Coronary artery (tissue), 2 donors: ENCODE results near the gene DHRS12.
A peak's percentile ranks its signal among the peaks of the same experiment; 100 is the strongest.

Experiments
- DNase-seq: peaks from one replicate; pipeline ENCODE4 v3.0.0-alpha.2; 2017; ENCODE audit warnings: low spot score
- H3K27ac ChIP-seq, 2 donors: fragments of 200-600 bp; sonication (generic); one replicate each; pipeline ENCODE4 v1.5.1; 2016 to 2019
- H3K4me3 ChIP-seq: fragments of 200-600 bp; sonication (generic); 2 replicates; pipeline ENCODE4 v1.5.1; 2016; ENCODE audit warnings: mild to moderate bottlenecking, moderate library complexity
- CTCF ChIP-seq: fragments of 200-600 bp; sonication (generic); IDR thresholded peaks from one replicate; pipeline ENCODE4 v1.5.1; 2019; ENCODE audit warnings: antibody characterized with exemption

The DHRS12 gene

DNA sequence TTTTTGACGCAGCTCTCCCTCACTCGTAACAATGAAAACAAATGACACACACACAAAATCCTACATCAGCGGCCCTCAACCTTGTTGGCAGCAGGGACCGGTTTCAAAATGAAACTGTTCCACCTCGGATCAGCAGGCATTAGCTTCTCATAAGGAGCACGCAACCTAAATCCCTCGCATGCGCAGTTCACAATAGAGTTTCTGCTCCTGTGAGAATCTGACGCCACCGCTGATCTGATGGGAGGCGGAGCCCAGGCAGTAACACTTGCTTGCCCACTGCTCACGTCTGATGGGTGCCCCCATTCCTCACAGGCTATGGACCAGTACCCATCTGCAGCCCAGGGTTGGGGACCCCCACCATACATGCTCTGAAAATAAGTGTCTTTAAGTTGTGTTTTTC lies 43.4 kb downstream of the DHRS12 start:
- Histone ChIP-seq H3K4me3 (no peak overlapping the region), H3K27ac (no peak overlapping the region)
- TF ChIP-seq CTCF: no peak
- no peak for DNase-seq

DNA sequence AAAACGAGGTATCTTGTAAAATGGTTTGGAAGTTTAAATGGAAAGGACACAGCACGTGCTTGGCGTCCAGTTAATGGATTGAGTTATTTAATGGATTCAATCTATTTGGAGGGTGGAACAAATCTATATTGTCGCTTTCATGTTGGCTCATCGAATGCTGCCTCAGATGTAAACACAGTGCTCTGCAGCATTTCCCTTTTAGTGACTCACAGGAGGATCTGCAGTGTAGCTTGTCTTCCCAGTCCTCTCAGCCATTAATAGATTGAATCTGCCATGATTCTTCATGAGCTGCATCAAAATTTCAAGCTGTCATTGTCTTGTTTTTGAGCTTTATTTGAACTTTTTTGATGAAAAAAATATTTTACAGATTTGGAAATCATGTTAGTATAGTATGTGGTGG lies 44.7 kb downstream of the DHRS12 start:
- Histone ChIP-seq H3K27ac (no peak overlapping the region), H3K4me3 (no peak overlapping the region)
- no peak for TF ChIP-seq CTCF
- no peak for DNase-seq

DNA sequence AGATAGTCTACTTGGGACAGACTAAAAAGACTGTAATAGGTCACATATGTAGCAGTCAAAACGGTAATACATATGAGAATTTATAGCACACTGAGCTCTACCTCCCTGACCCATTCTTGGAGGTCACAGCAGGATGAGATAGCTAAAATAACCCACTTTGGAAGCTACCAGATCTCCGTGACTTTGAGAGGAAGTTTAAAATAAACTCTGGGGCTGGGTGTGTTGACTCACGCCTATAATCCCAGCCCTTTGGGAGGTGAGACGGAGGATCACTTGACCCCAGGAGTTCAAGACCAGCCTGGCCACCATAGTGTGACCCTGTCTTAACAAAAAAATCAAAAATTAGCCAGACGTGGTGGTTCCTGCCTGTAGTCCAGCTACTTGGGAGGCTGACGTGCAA lies 45.3 kb downstream of the DHRS12 start:
- no peak for DNase-seq
- Histone ChIP-seq H3K27ac (no peak overlapping the region), H3K4me3 (no peak overlapping the region)
- TF ChIP-seq CTCF: no peak

DNA sequence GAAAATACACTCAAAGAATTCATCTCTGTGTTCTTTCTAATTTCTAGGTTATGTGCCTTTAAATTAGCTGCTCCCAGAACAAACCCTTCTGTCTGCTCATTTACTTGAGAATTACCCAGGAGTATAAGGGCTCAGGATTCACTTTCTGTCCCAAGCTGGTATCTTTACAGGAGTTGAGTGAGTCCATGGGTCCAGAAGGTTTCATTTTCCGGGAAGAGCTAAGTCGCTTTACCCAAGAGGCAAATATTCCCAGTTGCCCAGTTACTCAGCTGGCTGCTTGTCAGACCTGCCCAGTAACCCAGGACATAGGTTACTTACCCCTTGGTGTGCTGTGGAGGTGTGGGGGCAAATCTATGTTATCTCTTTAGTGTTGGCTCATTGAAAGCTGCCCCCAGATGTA lies 47.3 kb downstream of the DHRS12 start:
- TF ChIP-seq CTCF: no peak
- no peak for DNase-seq
- H3K4me3 ChIP-seq: no peak overlapping the region
- no peak overlapping the region for H3K27ac ChIP-seq

DNA sequence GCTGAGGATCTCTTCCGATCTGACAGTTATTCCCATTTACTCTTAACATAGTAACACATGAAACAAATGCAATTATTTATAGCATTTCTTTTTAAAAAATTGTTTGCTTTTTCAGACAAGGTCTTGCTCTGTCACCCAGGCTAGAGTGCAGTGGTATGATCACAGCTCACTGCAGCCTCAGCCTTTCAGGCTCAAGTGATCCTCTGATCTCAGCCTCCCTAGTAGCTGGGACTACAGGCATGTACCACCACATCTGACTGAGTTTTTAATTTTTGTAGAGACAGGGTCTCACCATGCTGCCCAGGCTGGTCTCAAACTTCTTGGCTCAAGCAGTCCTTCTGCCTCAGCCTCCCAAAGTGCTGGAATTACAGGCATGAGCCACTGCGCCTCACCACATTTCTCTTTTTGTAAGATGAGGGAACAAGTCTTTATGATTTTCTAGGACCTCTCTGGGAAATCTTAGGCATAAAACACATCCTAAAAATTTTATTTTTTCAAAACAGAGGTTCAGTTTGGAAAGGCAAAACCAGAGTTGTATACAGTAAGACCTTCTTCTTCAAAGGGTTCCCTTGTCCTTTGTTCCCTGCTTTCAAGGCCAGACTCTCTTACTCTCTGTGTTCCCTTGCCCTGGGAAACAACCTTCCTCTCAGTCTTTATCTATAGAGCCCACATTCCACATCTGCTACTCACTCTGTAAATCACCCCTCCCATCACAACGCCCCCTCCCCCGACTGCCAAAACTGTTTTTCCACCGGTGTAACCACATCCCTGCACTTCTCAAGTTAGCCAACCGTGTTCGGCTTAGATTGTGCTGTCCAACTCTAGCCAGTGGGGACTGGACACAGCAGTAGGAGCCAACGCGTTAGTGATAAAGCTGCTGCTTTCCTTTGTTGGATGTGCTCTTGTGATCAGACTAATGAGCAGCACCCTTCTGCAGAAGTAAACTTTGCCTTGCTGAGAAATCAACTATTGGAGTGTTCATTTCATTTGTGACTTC lies 56.2 kb downstream of the DHRS12 start:
- Histone ChIP-seq H3K4me3 (no peak overlapping the region), H3K27ac (peak overlapping the region in 1 of 2 donors; percentile 41)
- no peak for DNase-seq
- TF ChIP-seq CTCF: no peak

GRCh38 chr13:51746802-51747201 lies 57.2 kb downstream of the DHRS12 start:
- no peak overlapping the region for H3K4me3 ChIP-seq
- H3K27ac ChIP-seq: peak overlapping the region; percentile 31 to 41
- DNase-seq: no peak
- no peak for TF ChIP-seq CTCF

- TF ChIP-seq CTCF: no peak
- no peak overlapping the region for H3K4me3 ChIP-seq
- no peak for DNase-seq
- H3K27ac ChIP-seq: no peak overlapping the region
These were observed 58.7 kb downstream of the DHRS12 start for GRCh38 chr13:51745243-51745642.
